ENCODE data around the gene RTN1. TPM values are rescaled to one million over a fixed set of nuclear protein-coding genes. Genes with fewer than 3 reads are reported as not detected.

The RTN1 gene
- polyA plus RNA-seq, 1 donor, result 1.5 TPM

- DNase-seq (ENCODE audit: low read depth), result no peak
Observed at GRCh38 chr14:59850458-59850857, 20.1 kb downstream of the RTN1 start.

- no peak for DNase-seq (ENCODE audit: low read depth)
Observed at GRCh38 chr14:59849411-59850130, 21.0 kb downstream of the RTN1 start.

GRCh38 chr14:59848671-59849070 lies 21.9 kb downstream of the RTN1 start:
- DNase-seq (ENCODE audit: low read depth), result no peak

- DNase-seq (ENCODE audit: low read depth), result no peak
Observed at GRCh38 chr14:59847711-59848110, 22.9 kb downstream of the RTN1 start.

GRCh38 chr14:59846595-59846994 lies 24.0 kb downstream of the RTN1 start:
- DNase-seq (ENCODE audit: low read depth), result no peak

- DNase-seq (ENCODE audit: low read depth), result no peak
Observed at GRCh38 chr14:59845245-59845644, 25.3 kb downstream of the RTN1 start.

- no peak for DNase-seq (ENCODE audit: low read depth)
Observed at GRCh38 chr14:59844186-59844812, 26.3 kb downstream of the RTN1 start.

- no peak for DNase-seq (ENCODE audit: low read depth)
Observed at GRCh38 chr14:59836116-59836515, 34.5 kb downstream of the RTN1 start.

GRCh38 chr14:59832653-59833294 lies 37.8 kb downstream of the RTN1 start:
- no peak for DNase-seq (ENCODE audit: low read depth)

GRCh38 chr14:59831121-59831730 lies 39.4 kb downstream of the RTN1 start:
- no peak for DNase-seq (ENCODE audit: low read depth)

GRCh38 chr14:59830338-59830734 lies 40.2 kb downstream of the RTN1 start:
- DNase-seq (ENCODE audit: low read depth), result no peak

- DNase-seq (ENCODE audit: low read depth), result no peak
Observed at GRCh38 chr14:59829469-59830337, 40.9 kb downstream of the RTN1 start.

- DNase-seq (ENCODE audit: low read depth), result no peak
Observed at GRCh38 chr14:59828276-59828675, 42.3 kb downstream of the RTN1 start.

GRCh38 chr14:59827401-59827800 lies 43.2 kb downstream of the RTN1 start:
- DNase-seq (ENCODE audit: low read depth), result no peak

GRCh38 chr14:59826150-59826549 lies 44.4 kb downstream of the RTN1 start:
- no peak for DNase-seq (ENCODE audit: low read depth)

GRCh38 chr14:59823179-59823578 lies 47.4 kb downstream of the RTN1 start:
- no peak for DNase-seq (ENCODE audit: low read depth)

GRCh38 chr14:59819446-59820088 lies 51.0 kb downstream of the RTN1 start:
- no peak for DNase-seq (ENCODE audit: low read depth)

GRCh38 chr14:59816941-59817340 lies 53.6 kb downstream of the RTN1 start:
- no peak for DNase-seq (ENCODE audit: low read depth)

GRCh38 chr14:59814988-59815387 lies 55.6 kb downstream of the RTN1 start:
- DNase-seq (ENCODE audit: low read depth), result no peak

GRCh38 chr14:59811815-59812214 lies 58.8 kb downstream of the RTN1 start:
- no peak for DNase-seq (ENCODE audit: low read depth)

GRCh38 chr14:59811073-59811472 lies 59.5 kb downstream of the RTN1 start:
- no peak for DNase-seq (ENCODE audit: low read depth)

Measured in forelimb muscle (tissue), 1 donor.